GM21526 (cell line): ENCODE results near the gene KDELR3.

Experiments used
- ATAC-seq: cut with Tn5 transposase; IDR thresholded peaks from one replicate; pipeline ENCODE4 v1.9.1; 2021; ENCODE audit warnings: moderate library complexity; ENCODE audit not compliant: unreplicated experiment, low FRiP score

KDELR3 gene

DNA sequence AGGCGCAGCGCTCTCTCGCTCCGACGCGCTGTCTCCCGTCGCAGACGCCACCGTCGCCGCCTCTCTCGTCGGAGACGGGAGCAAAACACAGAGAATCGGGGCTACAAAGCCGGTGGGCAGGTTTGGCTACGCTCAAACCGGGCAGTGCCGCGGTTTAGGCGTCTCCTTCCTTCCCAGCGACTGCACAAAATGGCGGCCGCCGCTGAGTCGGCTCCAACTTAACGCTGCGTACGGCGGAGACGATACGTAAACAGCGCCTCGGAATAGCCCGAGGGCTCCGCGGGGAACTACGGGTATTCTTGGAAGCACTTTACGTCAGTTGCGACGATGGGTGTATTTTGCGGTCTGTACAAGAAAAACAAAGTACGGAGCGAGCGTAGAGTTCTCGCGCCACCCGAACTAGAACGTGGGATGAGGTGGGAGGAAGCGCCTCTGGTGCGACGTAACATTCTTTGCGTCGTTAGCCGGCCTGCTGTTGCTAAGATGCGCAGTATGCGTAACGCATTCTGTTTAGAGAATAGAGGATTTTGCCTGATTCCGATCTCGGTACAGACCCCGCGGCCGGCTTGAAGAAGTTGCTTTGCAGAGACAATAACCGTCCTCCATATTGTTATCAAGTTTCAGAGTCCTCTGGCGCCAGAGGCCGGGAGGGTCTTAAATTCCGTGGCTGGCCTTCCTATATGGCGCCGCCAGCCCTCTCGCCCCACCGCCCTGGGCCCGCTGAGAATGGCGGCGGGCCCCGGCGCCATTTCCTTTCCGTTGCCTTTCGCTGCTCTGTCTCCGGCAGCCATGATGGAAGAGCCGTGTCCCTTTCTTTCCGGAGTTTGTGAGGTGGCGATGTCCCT lies 38.4 kb downstream of the KDELR3 start, which contains the start of gene DDX17:
DDX17 (minus strand) TSS at position 194 of the 845 bp plus-strand sequence.
- peak; percentile 78 for ATAC-seq

DNA sequence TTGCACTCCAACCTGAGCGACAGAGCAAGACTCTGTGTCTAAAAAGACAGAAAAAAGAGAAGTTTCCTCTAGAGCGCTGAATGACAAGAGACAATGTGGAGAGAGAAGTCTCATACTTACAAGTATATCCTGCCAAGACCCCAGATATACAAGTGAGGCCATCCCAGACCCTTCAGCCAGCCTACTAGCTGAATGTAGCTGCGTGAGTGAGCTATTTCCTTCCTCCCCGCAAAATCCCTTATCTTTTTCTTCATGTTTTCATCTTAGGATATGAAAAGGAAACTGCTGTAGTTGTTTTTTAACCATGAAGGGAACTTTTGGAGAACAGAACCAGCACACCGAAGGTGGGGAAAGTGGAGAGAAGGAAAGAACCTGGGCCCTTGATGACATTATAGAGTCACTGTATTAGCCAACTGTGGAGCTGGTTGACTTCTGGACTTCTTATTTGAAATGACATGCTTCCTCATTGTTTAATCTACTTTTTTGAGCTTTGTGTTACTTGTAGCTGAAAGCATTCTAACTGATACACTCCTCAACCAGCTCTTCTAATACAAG lies 42.6 kb downstream of the KDELR3 start:
- no peak for ATAC-seq

- no peak for ATAC-seq
Measured at GRCh38 chr22:38513063-38513462, 45.2 kb downstream of the KDELR3 start.

- no peak for ATAC-seq
Measured at GRCh38 chr22:38518620-38519019, 50.7 kb downstream of the KDELR3 start.

DNA sequence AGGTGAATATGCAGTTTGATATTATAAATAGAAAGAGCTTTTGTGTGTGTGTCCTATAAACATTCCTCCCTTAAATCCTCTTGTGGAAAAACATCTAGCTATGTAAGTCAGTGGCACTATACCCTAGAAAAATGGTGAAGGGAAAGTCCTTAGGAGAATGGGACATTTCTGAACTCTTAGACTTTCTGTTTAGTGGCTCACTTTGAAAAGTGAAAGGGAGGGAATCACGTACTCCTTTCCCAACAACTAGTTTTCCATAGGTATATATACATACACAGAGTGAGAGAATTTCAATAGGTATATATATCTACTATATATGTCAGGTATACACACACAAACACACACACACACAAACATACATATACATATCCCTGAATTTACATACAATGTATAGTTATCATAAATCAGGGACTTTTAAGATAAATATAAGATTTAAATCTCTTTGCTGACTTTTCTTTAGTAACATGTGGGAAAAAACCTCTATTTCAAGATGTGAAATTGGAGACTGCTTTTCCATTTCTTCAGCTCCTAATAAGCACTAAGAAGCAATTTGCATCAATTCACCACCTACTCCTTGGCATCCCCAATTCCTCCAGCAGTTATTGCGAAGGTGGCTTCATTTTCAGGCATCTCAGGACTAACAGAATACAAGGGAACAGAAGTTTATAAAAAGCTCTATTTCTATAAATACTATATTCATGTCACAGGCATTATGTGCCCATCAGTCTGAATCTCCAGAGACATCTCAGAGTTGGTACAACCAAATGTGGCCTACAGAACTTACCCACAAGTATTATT lies 51.8 kb downstream of the KDELR3 start:
- no peak for ATAC-seq

DNA sequence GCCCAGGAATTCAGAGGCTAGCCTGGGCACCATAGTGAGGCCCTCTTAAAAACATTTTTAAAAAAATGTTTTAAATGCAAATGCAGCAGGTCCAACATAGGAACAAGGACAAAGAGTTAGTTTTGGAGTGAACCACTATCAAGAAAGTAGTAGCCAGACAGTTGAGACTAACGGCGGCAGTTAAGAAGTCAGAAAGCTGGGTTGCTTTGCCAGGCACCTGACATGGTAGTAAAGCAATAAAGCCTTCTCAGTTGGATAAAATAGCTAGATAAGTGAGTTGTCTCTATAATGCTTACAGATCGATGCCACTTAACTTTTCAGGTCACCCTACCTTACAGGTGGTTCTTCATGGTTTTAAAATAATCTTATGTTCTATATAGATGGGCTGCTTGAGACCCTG lies 55.1 kb downstream of the KDELR3 start:
- ATAC-seq, result no peak

- ATAC-seq, result no peak
Measured at GRCh38 chr22:38523479-38523878, 55.6 kb downstream of the KDELR3 start.

DNA sequence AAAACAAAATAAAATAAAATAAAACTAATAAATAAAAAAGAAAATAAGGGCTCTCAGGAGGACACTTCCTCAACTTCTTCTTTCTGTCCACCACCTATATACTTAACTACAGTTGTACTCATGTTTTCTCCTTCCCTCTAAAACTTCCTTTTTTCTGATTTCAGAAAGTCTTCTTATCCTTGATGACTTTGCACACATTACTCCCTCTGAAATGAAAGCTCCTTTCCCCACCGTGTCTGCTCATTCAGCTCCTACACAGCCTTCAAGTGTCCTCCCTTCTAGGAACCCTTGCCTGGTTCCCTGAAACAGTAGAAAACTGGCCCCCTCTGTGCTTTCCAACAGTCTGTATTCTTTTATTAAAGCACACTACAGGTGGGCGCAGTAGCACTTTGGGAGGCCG lies 56.5 kb downstream of the KDELR3 start:
- ATAC-seq, result no peak

GRCh38 chr22:38531251-38531938 lies 63.5 kb downstream of the KDELR3 start:
- no peak for ATAC-seq
